WTC11 (cell line): ENCODE results near the gene RBM39. TPM values are rescaled to one million over a fixed set of nuclear protein-coding genes. Genes with fewer than 3 reads are reported as not detected.

ENCODE experiments used
- ATAC-seq: fragments of 200-7000 bp; cut with Tn5 transposase; 2 replicates; pipeline ENCODE4 v1.10.0; 2021; ENCODE audit warnings: mild to moderate bottlenecking, moderate library complexity
- CTCF ChIA-PET: fragments of 300-600 bp; sonication (Branson Sonifier 250); formaldehyde crosslinking; loops from one replicate; lab custom pipeline; 2021; ENCODE audit warnings: antibody characterized with exemption; lab: Charles Lee
- POLR2A ChIA-PET: fragments of 350-600 bp; sonication (Branson Sonifier 250); formaldehyde crosslinking; loops from one replicate; lab custom pipeline; 2021; ENCODE audit warnings: antibody characterized with exemption; lab: Charles Lee
- DNase-seq: peaks from one replicate; pipeline ENCODE4 v3.0.0; 2021; ENCODE audit warnings: low spot score
- H3K27ac Mint-ChIP-seq: 2 replicates; pipeline ENCODE4 v1.8.0; 2021; ENCODE audit warnings: mixed read lengths
- H3K27me3 Mint-ChIP-seq: 2 replicates; pipeline ENCODE4 v1.8.0; 2021; ENCODE audit warnings: low read depth, mild to moderate bottlenecking, moderate library complexity, mixed read lengths
- H3K36me3 Mint-ChIP-seq: 2 replicates; pipeline ENCODE4 v1.8.0; 2021; ENCODE audit warnings: mixed read lengths
- H3K4me1 Mint-ChIP-seq: 2 replicates; pipeline ENCODE4 v1.8.0; 2022; ENCODE audit warnings: mixed read lengths
- H3K4me3 Mint-ChIP-seq: 2 replicates; pipeline ENCODE4 v1.8.0; 2021; ENCODE audit warnings: mild to moderate bottlenecking, moderate library complexity, mixed read lengths
- H3K9me3 Mint-ChIP-seq: 2 replicates; pipeline ENCODE4 v1.8.0; 2021; ENCODE audit warnings: mixed read lengths
- ARID4B ChIP-seq: sonication (generic); formaldehyde crosslinking; IDR thresholded peaks from 2 replicates; pipeline ENCODE4 v1.8.0; 2023; ENCODE audit warnings: missing genetic modification reagents, mild to moderate bottlenecking, borderline replicate concordance
- CBFB ChIP-seq: sonication (generic); formaldehyde crosslinking; IDR thresholded peaks from 2 replicates; pipeline ENCODE4 v1.8.1; 2022; ENCODE audit warnings: mild to moderate bottlenecking, low read depth, missing genetic modification reagents
- CREM ChIP-seq: sonication (generic); formaldehyde crosslinking; IDR thresholded peaks from 2 replicates; pipeline ENCODE4 v1.8.1; 2022; ENCODE audit warnings: mild to moderate bottlenecking, missing genetic modification reagents, moderate library complexity
- CTCF ChIP-seq: fragments of 200-600 bp; IDR thresholded peaks from 2 replicates; pipeline ENCODE4 v1.8.0; 2022; ENCODE audit warnings: antibody characterized with exemption
- E2F4 ChIP-seq: sonication (generic); formaldehyde crosslinking; IDR thresholded peaks from 2 replicates; pipeline ENCODE4 v1.8.1; 2022; ENCODE audit warnings: low read depth, mild to moderate bottlenecking, moderate library complexity, missing genetic modification reagents, borderline replicate concordance
- EMX1 ChIP-seq: fragments of 250-450 bp; sonication (Bioruptor Pico); IDR thresholded peaks from 2 replicates; pipeline ENCODE4 v1.8.0; 2021; ENCODE audit warnings: mild to moderate bottlenecking
- GABPB1 ChIP-seq: sonication (generic); formaldehyde crosslinking; IDR thresholded peaks from 2 replicates; pipeline ENCODE4 v1.8.1; 2023; ENCODE audit warnings: mild to moderate bottlenecking, missing genetic modification reagents
- GTF2I ChIP-seq: fragments of 250-450 bp; sonication (Bioruptor Pico); conservative IDR thresholded peaks from 2 replicates; pipeline ENCODE4 v1.4.0; 2021; ENCODE audit warnings: mild to moderate bottlenecking
- JAZF1 ChIP-seq: fragments of 250-450 bp; sonication (Bioruptor Pico); IDR thresholded peaks from 2 replicates; pipeline ENCODE4 v1.9.0; 2021; ENCODE audit warnings: moderate library complexity, mild to moderate bottlenecking, inconsistent platforms
- JUN ChIP-seq: sonication (generic); formaldehyde crosslinking; IDR thresholded peaks from 2 replicates; pipeline ENCODE4 v1.8.0; 2023; ENCODE audit warnings: mild to moderate bottlenecking, missing genetic modification reagents
- SMAD4 ChIP-seq: sonication (generic); formaldehyde crosslinking; IDR thresholded peaks from 2 replicates; pipeline ENCODE4 v1.8.0; 2022; ENCODE audit warnings: mild to moderate bottlenecking, missing genetic modification reagents
- TCF7 ChIP-seq: sonication (generic); formaldehyde crosslinking; IDR thresholded peaks from 2 replicates; pipeline ENCODE4 v1.8.0; 2022; ENCODE audit warnings: mild to moderate bottlenecking, low read depth, missing genetic modification reagents, moderate library complexity
- ZBTB21 ChIP-seq: sonication (generic); formaldehyde crosslinking; IDR thresholded peaks from 2 replicates; pipeline ENCODE4 v1.8.1; 2023; ENCODE audit warnings: mild to moderate bottlenecking, missing genetic modification reagents, borderline replicate concordance
- ZBTB43 ChIP-seq: sonication (generic); formaldehyde crosslinking; IDR thresholded peaks from 2 replicates; pipeline ENCODE4 v1.8.1; 2023; ENCODE audit warnings: mild to moderate bottlenecking, missing genetic modification reagents
- ZSCAN18 ChIP-seq: fragments of 250-450 bp; sonication (Bioruptor Pico); IDR thresholded peaks from 2 replicates; pipeline ENCODE4 v2.1.2; 2022; ENCODE audit warnings: mild to moderate bottlenecking, moderate library complexity
- total RNA-seq: library from RNA; stranded (reverse); gene quantifications from 3 replicates; pipeline ENCODE4 v1.2.3, GENCODE V29; 2021
- TF ChIP-seq, protein P1 (sequence below): sonication (generic); formaldehyde crosslinking; IDR thresholded peaks from 2 replicates; pipeline ENCODE4 v1.8.1; 2023; ENCODE audit warnings: mild to moderate bottlenecking, moderate library complexity, missing genetic modification reagents
- TF ChIP-seq, protein P2 (sequence below): sonication (generic); formaldehyde crosslinking; conservative IDR thresholded peaks from 2 replicates; pipeline ENCODE4 v1.8.1; 2022; ENCODE audit warnings: mild to moderate bottlenecking, missing genetic modification reagents
- TF ChIP-seq, protein P3 (sequence below): sonication (generic); formaldehyde crosslinking; IDR thresholded peaks from 2 replicates; pipeline ENCODE4 v1.8.1; 2023; ENCODE audit warnings: mild to moderate bottlenecking, missing genetic modification reagents
- TF ChIP-seq, protein P4 (sequence below): sonication (generic); formaldehyde crosslinking; IDR thresholded peaks from 2 replicates; pipeline ENCODE4 v1.8.0; 2022; ENCODE audit warnings: mild to moderate bottlenecking, missing genetic modification reagents

The RBM39 gene
- total RNA-seq, 1 experiment from 2014 or later, result 231 TPM

- TF ChIP-seq TCF7 (CRISPR knock-in tag) (no peak), JAZF1 (no peak), JUN (CRISPR knock-in tag) (no peak), EMX1 (CRISPR knock-in tag) (no peak), ARID4B (CRISPR knock-in tag) (no peak)
These were observed 72.8 kb downstream of the RBM39 start (continued) for GRCh38 chr20:35669221-35669620.

DNA sequence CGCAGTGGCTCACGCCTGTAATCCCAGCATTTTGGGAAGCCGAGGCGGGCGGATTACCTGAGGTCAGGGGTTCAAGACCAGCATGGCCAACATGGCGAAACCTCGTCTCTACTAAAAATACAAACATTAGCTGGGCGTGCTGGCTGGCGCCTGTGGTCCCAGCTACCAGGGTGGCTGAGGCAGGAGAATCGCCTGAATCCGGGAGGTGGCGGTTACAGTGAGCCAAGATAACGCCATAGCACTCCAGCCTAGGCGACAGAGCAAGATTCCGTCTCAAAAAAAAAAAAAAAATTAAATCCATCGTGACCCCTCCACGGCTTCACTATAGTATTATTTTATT lies 76.1 kb downstream of the RBM39 start:
- H3K36me3 Mint-ChIP-seq, result peaks cover 15% of the 10 kb centered on the region
- ChIA-PET CTCF (interaction anchor here (1.1 to 1.7 kb wide), 2 partner anchors 47 to 76 kb away, joined by 3 to 9 read pairs; partner anchors contain the start of gene RBM39), POLR2A (interaction anchor here (1.0 kb wide), 1 partner anchor 47 kb away, joined by 4 read pairs; no protein-coding TSS in a partner anchor)
- H3K9me3 Mint-ChIP-seq, result no peaks in the 10 kb centered on the region
- no peaks in the 10 kb centered on the region for H3K27me3 Mint-ChIP-seq
- DNase-seq (no peak), ATAC-seq (no peak)
- H3K4me3 Mint-ChIP-seq, result no peak overlapping the region
- TF ChIP-seq, protein P1, sequence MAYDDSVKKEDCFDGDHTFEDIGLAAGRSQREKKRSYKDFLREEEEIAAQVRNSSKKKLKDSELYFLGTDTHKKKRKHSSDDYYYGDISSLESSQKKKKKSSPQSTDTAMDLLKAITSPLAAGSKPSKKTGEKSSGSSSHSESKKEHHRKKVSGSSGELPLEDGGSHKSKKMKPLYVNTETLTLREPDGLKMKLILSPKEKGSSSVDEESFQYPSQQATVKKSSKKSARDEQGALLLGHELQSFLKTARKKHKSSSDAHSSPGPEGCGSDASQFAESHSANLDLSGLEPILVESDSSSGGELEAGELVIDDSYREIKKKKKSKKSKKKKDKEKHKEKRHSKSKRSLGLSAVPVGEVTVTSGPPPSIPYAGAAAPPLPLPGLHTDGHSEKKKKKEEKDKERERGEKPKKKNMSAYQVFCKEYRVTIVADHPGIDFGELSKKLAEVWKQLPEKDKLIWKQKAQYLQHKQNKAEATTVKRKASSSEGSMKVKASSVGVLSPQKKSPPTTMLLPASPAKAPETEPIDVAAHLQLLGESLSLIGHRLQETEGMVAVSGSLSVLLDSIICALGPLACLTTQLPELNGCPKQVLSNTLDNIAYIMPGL, result no peak
- TF ChIP-seq GABPB1 (CRISPR knock-in tag) (no peak), E2F4 (CRISPR knock-in tag) (no peak), ZSCAN18 (CRISPR knock-in tag) (no peak), CTCF (no peak), ZBTB21 (CRISPR knock-in tag) (no peak), ZBTB43 (no peak), CREM (CRISPR knock-in tag) (no peak), CBFB (CRISPR knock-in tag) (no peak), SMAD4 (no peak), GTF2I (CRISPR knock-in tag) (no peak)
- TF ChIP-seq, protein P2, sequence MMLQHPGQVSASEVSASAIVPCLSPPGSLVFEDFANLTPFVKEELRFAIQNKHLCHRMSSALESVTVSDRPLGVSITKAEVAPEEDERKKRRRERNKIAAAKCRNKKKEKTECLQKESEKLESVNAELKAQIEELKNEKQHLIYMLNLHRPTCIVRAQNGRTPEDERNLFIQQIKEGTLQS (CRISPR knock-in tag), result no peak
- TF ChIP-seq, protein P3, sequence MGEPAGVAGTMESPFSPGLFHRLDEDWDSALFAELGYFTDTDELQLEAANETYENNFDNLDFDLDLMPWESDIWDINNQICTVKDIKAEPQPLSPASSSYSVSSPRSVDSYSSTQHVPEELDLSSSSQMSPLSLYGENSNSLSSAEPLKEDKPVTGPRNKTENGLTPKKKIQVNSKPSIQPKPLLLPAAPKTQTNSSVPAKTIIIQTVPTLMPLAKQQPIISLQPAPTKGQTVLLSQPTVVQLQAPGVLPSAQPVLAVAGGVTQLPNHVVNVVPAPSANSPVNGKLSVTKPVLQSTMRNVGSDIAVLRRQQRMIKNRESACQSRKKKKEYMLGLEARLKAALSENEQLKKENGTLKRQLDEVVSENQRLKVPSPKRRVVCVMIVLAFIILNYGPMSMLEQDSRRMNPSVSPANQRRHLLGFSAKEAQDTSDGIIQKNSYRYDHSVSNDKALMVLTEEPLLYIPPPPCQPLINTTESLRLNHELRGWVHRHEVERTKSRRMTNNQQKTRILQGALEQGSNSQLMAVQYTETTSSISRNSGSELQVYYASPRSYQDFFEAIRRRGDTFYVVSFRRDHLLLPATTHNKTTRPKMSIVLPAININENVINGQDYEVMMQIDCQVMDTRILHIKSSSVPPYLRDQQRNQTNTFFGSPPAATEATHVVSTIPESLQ (CRISPR knock-in tag), result no peak
- TF ChIP-seq, protein P4, sequence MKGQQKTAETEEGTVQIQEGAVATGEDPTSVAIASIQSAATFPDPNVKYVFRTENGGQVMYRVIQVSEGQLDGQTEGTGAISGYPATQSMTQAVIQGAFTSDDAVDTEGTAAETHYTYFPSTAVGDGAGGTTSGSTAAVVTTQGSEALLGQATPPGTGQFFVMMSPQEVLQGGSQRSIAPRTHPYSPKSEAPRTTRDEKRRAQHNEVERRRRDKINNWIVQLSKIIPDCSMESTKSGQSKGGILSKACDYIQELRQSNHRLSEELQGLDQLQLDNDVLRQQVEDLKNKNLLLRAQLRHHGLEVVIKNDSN (CRISPR knock-in tag), result no peak
- peaks cover 28% of the 10 kb centered on the region for H3K4me1 Mint-ChIP-seq
- no peak overlapping the region for H3K27ac Mint-ChIP-seq
